ENCODE data around the gene MOB3A. TPM values are rescaled to one million over a fixed set of nuclear protein-coding genes. Genes with fewer than 3 reads are reported as not detected.

MOB3A gene
- total and polyA plus RNA-seq, 2 of the 8 experiments (the other 6 are each of a cell fraction or from before 2014, with no cell fraction given) = 9.2 to 9.6 TPM

DNA sequence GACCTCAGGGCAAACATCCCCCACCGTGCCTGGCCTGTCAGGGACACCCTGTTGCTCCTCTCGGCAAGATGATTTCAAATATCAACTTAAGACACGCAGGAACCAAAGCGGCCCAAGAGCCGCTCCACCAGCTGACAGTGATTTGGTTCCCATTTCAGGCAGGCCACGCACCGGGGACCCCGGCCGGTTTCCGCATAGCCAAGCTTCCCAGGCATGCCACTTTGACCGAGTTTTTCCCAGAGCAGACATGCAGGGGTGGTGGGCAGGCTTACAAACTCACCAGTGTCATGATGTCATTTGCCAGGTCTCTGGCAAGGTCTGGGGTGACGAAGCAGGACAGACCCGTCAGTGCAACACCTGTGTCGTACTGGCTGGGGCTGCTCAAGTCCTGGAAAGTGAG lies 36.1 kb upstream of the MOB3A start:
- no peak overlapping the region for H3K9ac ChIP-seq (replicated peaks in 1 of 4; ENCODE audit: extremely low read depth in 1 of 4, low read depth in 3 of 4, low read length in 3 of 4)
- no peak overlapping the region for H4K91ac ChIP-seq (replicated peaks; ENCODE audit: insufficient read length, low read length)
- H4K8ac ChIP-seq (ENCODE audit: extremely low read depth, insufficient read depth, low read length) = no peak overlapping the region; the same call in 1 of the 2 replicates
- no peak overlapping the region for H3K56ac ChIP-seq (replicated peaks; ENCODE audit: insufficient read length, low read depth, low read length)
- CTCF ChIA-PET (ENCODE audit: partially characterized antibody) = interaction anchor here (0.9 to 2.3 kb wide), 3 partner anchors 12 to 121 kb away, joined by 3 to 8 read pairs (median 6); no protein-coding TSS in a partner anchor
- H2BK15ac ChIP-seq (ENCODE audit: low read length) = no peak overlapping the region
- H3K27me3 ChIP-seq (replicated peaks in 1 of 4; ENCODE audit: control insufficient read depth in 3 of 4, extremely low read depth in 1 of 4, insufficient read depth in 3 of 4, low read length in 3 of 4) = no peaks in the 10 kb centered on the region
- no peak for FAIRE-seq
- no peak overlapping the region for H3K4me3 ChIP-seq (ENCODE audit: extremely low read depth in 1 of 4, insufficient read depth in 2 of 4, low read depth in 3 of 4, low read length in 4 of 4)
- H3K4ac ChIP-seq (replicated peaks; ENCODE audit: insufficient read length, low read depth, low read length) = no peak overlapping the region
- H2BK12ac ChIP-seq (ENCODE audit: low read depth, low read length) = no peak overlapping the region
- TF ChIP-seq SP1 (IDR thresholded peaks at IDR 0.05; ENCODE audit: low read depth, low read length) = no peak
- no peak for TF ChIP-seq ATF2 (IDR thresholded peaks at IDR 0.05; ENCODE audit: low read length)
- H3K23me2 ChIP-seq (ENCODE audit: low read depth, low read length) = no peaks in the 10 kb centered on the region
- WGBS, 2 experiments (ENCODE audit: extremely low coverage in 1 of 2, insufficient coverage in 1 of 2, insufficient read length in 1 of 2, insufficient replicate concordance in 2 of 2, low coverage in 1 of 2, low lambda C conversion rate in 2 of 2, missing lambda C conversion rate in 1 of 2) = 96% methylated on average over 14 of the region's 14 CpGs; no CpG with 5 or more reads in 1 of the 2 experiments
- H2AK5ac ChIP-seq (ENCODE audit: low read depth, low read length) = no peak overlapping the region
- H3K9me3 ChIP-seq (ENCODE audit: insufficient read depth in 2 of 2, low read depth in 1 of 2, low read length in 1 of 2) = no peaks in the 10 kb centered on the region
- no peak overlapping the region for H3K14ac ChIP-seq (ENCODE audit: insufficient read length)
- H3K36me3 ChIP-seq (ENCODE audit: control insufficient read depth in 2 of 4, insufficient read depth in 4 of 4, low read length in 3 of 4) = peaks cover 7 to 60% (median 30%) of the 10 kb centered on the region in 4 experiments; a peak in 6 of 8 replicates
- no peak overlapping the region for H3K27ac ChIP-seq (ENCODE audit: low read depth, low read length)
- H3K4me1 ChIP-seq (replicated peaks in 1 of 4; ENCODE audit: control insufficient read depth in 3 of 4, insufficient read depth in 4 of 4, low read length in 3 of 4) = no peaks in the 10 kb centered on the region
- H3K4me2 ChIP-seq (ENCODE audit: insufficient read depth in 1 of 2, low read depth in 2 of 2, low read length in 2 of 2) = no peak overlapping the region
- H3K79me1 ChIP-seq (ENCODE audit: low read depth, low read length) = peaks cover 13% of the 10 kb centered on the region
- no peak for DNase-seq (ENCODE audit: low read depth in 1 of 2, low spot score in 2 of 2)
- no peak overlapping the region for H2BK120ac ChIP-seq (replicated peaks; ENCODE audit: low read depth, low read length)
- H2BK5ac ChIP-seq (ENCODE audit: low read depth, low read length) = no peak overlapping the region
- H4K5ac ChIP-seq (ENCODE audit: insufficient read length, low read depth, low read length) = no peak overlapping the region
- H2BK20ac ChIP-seq (ENCODE audit: low read length) = no peak overlapping the region
- H4K20me1 ChIP-seq (replicated peaks in 1 of 2; ENCODE audit: control insufficient read depth in 1 of 2, insufficient read depth in 2 of 2, low read length in 2 of 2) = peaks cover 17 to 32% of the 10 kb centered on the region in 2 experiments
- peaks cover 0 to 24% of the 10 kb centered on the region in 2 experiments; a peak in 2 of 4 replicates for H3K79me2 ChIP-seq (ENCODE audit: control insufficient read depth in 1 of 2, insufficient read depth in 2 of 2, low read length in 2 of 2)
- H2AFZ ChIP-seq (ENCODE audit: low read length) = no peak overlapping the region
- H3K23ac ChIP-seq (ENCODE audit: insufficient read length) = no peak overlapping the region
- POLR2A ChIA-PET (ENCODE audit: partially characterized antibody) = interaction anchor here (1.0 to 1.3 kb wide), 3 partner anchors 12 to 138 kb away, joined by 3 to 4 read pairs (median 3); no protein-coding TSS in a partner anchor
- no peak overlapping the region for H3K18ac ChIP-seq (ENCODE audit: extremely low read depth, low read length)

Measured in H1 (cell line).